Astrocyte of the spinal cord (primary cell): ENCODE measurements around the gene NOTCH2.
A peak's percentile ranks its signal among the peaks of the same experiment; 100 is the strongest.

ENCODE experiments used
- DNase-seq: peaks from one replicate; pipeline ENCODE4 v3.0.0; 2011; ENCODE audit warnings: low read depth, low spot score
- H3K4me3 ChIP-seq: 2 replicates; pipeline ENCODE4 v1.5.1; 2011; ENCODE audit warnings: low read depth, mild to moderate bottlenecking, low read length, moderate library complexity
- in situ Hi-C: cut with HindIII; loops from 2 replicates; pipeline ENCODE4 v1.10.0; 2017; ENCODE audit warnings: low sequenced_read_pairs
- TF ChIP-seq, protein P1 (sequence below): IDR thresholded peaks from 2 replicates; pipeline ENCODE4 v1.5.1; 2012; ENCODE audit warnings: low read depth, mild to moderate bottlenecking, low read length, inconsistent platforms

The NOTCH2 gene

DNA sequence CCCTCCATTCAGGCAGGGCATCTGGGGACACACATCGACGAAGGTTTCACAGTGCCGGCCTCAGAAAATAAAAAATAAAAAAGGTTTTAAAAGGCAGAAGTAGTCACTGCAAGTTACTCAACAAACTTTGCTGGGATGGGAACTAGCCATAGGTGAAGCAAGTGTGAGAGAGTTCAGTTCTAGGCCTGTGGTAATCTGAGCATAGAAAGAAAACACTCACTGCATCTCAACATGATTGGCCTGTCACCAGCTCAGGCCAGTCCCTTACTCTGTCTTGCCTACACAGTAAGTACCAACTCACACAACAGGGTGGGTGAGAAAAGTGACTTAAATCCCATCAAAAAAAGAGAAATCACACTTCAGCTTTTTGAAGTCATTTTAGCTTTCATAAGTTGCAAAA is 142.9 kb downstream of the NOTCH2 start:
- no peak for DNase-seq
- no peak overlapping the region for H3K4me3 ChIP-seq
- TF ChIP-seq, protein P1, sequence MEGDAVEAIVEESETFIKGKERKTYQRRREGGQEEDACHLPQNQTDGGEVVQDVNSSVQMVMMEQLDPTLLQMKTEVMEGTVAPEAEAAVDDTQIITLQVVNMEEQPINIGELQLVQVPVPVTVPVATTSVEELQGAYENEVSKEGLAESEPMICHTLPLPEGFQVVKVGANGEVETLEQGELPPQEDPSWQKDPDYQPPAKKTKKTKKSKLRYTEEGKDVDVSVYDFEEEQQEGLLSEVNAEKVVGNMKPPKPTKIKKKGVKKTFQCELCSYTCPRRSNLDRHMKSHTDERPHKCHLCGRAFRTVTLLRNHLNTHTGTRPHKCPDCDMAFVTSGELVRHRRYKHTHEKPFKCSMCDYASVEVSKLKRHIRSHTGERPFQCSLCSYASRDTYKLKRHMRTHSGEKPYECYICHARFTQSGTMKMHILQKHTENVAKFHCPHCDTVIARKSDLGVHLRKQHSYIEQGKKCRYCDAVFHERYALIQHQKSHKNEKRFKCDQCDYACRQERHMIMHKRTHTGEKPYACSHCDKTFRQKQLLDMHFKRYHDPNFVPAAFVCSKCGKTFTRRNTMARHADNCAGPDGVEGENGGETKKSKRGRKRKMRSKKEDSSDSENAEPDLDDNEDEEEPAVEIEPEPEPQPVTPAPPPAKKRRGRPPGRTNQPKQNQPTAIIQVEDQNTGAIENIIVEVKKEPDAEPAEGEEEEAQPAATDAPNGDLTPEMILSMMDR = no peak
- in situ Hi-C loops = no loop called here

DNA sequence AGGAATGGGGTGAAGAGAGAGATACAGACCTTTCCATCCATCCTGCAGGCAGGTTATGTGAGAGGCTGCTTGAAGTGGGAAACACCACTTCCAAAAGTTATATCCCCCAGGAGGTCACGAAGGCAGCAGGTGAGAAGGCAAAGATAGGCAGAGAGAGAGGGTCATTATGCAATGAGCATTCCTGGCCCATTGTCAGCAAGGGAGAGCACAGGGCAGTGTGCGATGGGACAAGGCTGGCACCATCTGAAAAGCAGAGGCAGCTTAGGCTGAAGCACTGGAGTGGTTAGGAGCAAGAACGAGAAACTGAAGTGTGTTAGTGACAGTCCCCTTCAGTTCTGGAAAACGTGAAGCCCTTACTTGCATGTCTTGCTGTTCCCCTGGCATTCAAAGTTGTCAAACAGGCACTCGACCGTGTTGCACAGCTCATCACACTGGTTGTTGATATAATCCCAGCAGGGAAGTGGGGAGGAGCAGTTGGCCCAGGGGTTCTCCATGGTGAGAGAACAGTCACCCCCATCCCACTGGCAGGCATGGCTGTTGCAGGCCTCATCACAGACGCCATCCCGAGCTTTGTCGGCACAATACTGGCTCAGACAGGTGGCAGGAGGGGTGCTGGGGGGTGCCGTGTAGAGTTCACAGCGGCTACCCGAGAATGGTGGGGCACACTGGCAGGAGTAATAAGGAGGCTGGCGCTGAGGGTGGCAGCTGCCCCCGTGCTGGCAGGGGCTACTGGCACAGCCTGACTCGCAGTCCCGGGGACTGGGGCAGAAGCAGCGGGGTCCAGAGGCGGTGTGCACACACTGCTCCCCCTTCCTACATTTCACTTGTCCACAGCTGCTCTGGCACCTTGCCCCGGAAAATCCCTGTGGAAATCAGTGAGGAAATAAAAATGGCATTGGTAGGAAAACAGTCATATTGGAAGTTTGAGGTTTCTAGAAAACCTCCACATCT is 144.2 kb downstream of the NOTCH2 start:
- DNase-seq = no peak
- in situ Hi-C loops = no loop called here
- H3K4me3 ChIP-seq = no peak overlapping the region
- TF ChIP-seq, protein P1 = no peak

DNA sequence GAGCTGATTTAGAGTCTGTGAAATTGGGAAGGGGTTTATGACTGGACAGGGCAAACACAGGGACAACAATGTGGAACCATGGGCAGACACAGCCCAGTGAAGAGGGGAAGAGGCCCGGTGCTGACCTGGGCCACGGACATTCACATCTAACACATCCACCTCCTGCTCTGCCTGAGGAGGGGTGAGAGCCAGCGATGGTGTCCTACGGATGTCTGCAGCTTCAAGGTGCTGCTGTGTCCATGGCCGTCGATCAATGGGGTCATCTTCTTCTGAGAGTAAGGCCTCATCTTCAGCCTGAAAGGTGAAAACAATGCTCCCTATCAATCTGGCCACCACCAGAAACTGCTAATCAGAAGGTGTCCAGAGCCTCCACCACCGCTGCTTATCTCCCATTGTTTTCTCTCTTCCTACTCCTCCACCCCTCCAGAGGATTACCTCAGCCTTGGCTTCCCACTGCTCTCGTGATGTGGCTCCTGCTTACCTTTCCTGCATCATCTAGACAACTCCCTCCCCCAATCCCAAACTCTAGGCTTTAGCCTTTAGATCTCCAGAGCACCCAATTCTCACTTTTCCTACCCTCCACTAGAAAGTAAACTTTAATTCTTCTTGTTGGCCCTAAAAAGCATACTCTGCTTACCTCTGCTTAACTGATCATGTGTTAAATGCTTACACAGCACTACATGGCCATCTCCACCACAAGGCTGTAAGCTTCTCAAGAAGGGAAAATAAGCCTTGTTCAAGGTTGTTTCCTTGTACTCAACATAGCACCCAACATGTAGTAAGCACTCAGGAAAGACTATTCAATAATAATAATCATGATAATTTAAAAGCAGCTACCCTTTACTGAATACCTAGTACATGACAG is 149.1 kb downstream of the NOTCH2 start:
- no peak for DNase-seq
- TF ChIP-seq, protein P1 = no peak
- H3K4me3 ChIP-seq = no peak overlapping the region
- in situ Hi-C loops = no loop called here

DNA sequence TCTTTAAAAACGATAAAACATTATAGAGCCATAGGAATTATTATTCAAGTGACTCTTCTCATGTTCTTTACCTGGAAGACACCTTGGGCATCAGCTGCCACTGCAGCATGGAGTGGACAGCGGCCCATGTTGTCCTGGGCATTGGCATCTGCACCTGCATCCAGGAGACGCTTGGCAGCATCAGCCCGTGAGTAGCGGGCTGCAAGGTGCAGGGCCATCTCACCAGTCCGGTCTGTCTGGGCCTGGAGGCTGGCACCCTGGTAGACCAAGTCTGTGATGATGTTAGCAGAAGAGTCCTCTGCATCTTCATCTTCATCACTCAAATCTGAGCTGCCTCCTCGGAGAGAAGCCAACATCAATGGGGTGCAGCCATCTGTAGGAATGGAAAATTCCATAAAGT is 150.2 kb downstream of the NOTCH2 start:
- DNase-seq = no peak
- no peak overlapping the region for H3K4me3 ChIP-seq
- in situ Hi-C loops = no loop called here
- TF ChIP-seq, protein P1 = no peak

DNA sequence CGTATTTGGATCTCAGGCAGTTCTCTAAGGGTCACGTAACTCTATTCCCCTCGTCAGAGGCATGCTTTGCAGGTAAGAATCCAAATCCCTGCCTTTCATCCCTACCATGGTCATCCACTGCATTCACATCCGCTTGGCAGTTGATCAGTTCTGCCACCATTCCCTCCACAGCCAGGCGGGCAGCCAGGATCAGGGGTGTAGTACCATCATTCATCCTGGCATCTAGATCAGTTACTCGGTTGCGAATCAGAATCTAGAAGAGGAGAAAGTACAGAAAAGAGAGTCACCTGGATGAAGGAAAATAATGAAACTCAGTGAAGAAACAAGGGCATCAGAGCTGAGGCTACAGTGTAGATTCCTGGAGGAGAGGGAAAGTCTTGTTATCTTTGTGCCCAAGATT is 151.2 kb downstream of the NOTCH2 start:
- no peak for DNase-seq
- no peak overlapping the region for H3K4me3 ChIP-seq
- in situ Hi-C loops = no loop called here
- TF ChIP-seq, protein P1 = no peak

DNA sequence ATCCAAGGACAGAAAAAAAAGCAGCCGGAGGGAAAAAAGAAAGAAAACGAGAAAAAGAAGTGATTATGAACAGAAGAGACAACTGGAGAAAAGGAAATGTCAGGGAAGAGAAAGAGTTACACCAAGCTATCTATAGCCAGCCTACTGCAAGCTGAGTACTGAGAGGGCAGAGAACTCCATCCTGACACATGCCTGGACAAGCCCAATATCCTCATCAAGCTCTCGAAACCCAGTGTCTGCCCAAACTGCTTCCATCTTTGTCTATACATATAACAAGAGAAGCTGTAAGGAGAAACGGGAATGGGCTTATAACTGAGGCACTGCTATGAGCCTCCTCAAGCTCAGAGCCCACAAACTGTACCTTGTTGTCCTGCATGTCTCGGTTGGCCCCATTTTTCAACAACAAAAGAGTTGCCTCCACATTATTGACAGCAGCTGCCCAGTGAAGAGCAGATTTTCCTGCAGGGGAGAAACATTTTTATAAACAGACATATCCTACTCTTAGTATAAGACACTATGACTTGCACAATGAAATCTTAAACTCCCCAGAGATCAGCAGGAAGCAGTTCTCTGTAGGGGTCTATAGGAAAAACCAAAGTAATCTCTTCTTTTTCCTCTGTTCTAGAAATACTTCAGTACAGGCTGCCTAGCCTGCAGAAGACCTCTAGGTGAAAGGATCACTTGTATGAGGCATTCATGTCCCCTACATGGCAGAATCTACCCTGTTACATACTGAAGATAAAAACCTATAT is 152.0 kb downstream of the NOTCH2 start:
- TF ChIP-seq, protein P1 = no peak
- H3K4me3 ChIP-seq = no peak overlapping the region
- in situ Hi-C loops = no loop called here
- peak; percentile 5 for DNase-seq
